NCI-H2107 treated with DMSO at 0.1 percent for 48 hours (cell line): ENCODE data around the gene OR6K2.
"Not testable (repeated sequence)": the region's sequence is repeated elsewhere in the genome, so short reads cannot be mapped to it uniquely, and the experiment has no call there.

Source experiments
- DNase-seq: peaks from one replicate; lab custom pipeline; 2025; ENCODE audit not compliant: unreplicated experiment; lab: John Stamatoyannopoulos, UW

OR6K2 gene, protein sequence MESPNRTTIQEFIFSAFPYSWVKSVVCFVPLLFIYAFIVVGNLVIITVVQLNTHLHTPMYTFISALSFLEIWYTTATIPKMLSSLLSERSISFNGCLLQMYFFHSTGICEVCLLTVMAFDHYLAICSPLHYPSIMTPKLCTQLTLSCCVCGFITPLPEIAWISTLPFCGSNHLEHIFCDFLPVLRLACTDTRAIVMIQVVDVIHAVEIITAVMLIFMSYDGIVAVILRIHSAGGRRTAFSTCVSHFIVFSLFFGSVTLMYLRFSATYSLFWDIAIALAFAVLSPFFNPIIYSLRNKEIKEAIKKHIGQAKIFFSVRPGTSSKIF

DNA sequence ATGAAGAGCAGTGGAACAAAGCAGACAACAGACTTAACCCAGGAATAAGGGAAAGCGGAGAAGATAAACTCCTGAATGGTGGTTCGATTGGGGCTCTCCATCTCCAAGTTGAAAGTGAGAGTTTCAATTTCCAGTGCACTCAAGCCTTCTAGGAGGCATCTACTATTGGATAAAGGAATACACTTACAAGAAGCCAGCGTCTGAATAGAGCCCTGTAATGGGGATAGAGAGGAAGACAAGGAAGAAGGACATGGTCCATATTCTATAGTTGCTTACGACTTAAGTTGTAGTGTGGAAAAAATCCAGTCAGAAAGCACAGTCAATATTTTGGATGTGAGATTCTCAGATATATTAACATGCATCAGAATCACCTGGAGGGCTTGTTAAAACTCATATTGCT lies at the start of gene OR6K2:
Gene OR6K2, minus strand, starts transcription at position 101 of the 400 bp plus-strand sequence. Its CDS starts 0 bp downstream, at position 101.
- DNase-seq, result no peak

DNA sequence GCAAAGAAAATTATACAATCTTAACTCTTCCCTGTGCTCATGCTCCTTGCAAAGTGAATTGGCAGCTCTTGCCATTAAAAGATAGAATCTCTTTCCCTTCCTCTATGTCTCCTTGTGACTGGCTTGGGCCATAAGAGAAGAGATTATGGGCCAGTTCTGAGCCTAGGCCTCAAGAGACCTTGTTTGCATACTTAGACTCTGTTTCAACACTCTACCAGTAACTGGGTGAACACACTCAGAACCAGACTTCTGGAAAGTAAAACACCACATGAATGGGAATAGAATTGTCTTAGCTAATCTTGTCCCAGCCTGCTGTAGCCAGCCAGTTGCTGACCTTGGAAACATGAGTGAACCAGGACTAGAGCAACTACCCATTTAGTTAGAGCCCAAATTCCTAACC lies 35.4 kb upstream of the OR6K2 start:
- no peak for DNase-seq

DNA sequence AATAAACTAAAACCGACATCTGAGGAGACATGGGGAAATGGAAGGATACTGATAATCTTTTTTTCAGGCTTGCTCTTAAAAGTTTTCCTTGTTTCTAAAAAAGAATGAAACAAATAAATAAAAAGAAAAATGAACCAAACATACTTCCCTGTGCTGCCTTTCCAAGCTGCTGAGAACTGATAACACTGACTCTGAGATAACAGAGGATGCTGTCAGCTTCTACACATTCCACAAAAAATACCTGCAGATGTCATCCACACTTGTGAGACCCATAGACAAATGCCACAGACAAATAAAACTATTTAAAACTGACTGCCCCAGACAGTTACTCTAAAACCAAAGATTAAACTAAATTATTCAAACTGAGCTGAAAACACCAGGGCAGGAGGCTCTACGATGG lies 32.1 kb upstream of the OR6K2 start:
- no peak for DNase-seq

DNA sequence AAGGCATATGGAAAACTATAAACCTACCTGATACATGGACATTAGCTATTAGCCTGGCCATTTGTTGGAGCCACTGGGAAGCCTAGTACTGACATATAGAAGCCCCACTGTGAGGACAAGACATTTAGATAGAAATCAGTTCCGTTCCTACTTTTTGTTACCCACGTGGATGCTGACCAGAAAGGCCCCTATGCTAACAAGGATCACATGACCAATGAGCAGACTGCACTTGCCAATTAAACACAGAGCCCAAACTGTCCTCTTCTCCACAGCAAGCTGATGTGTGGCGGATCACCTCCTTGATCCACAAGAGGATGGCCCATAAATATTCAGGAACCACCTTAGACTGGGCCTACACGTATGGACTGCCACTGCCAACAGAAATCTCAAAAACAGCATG lies 31.3 kb upstream of the OR6K2 start:
- no peak for DNase-seq

DNA sequence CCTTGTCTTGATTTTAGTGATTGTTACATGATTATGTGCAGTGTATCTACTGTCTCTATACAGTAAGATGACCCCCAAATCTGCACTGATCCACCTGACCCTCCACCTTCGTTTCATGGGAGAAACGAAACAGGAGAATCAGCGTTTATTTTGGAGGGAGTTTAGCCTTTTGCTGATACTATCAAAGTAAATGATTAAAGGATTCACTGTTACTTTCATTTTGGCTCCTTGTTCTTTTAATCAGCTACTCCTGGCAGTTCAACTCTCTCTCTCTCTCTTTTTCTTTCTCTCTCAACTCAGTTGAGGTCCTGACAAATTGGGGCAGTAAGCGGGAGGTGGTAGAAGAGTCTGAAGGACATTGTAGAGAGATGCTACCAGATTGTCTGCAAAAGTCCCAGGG lies 30.0 kb upstream of the OR6K2 start:
- no peak for DNase-seq

DNA sequence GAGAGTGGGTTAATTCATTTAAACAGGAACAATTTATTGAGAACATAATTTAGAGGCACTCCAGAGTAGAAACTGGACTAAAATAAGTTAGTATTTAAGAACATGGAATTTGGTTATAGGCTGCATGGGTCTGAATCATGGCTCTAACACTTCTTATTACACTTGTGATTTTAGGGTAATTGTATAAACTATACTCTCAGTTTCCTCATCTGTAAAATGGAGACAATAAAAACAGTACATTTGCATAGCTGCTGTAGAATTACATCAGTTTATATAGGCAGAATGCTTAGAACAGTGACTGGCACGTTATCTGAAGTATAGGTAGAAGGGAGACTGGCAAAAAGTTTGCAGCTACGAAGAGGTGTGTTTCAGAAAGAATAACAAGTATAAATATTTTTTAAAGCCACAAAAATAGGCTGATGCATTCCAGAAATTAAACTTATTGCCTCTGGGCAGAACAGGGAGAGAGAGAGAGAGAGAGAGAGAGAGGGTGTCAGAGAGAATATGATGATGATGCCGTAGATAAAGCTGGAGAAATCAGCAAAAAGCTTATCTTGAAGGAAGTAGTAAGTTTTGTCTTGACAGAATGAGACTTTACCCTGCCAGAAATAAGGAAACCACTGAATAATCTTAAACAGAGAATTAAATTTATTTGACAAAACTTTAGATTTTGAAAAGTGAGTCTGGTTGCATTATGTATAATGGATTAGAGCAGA lies 28.2 kb upstream of the OR6K2 start:
- DNase-seq, result no peak

DNA sequence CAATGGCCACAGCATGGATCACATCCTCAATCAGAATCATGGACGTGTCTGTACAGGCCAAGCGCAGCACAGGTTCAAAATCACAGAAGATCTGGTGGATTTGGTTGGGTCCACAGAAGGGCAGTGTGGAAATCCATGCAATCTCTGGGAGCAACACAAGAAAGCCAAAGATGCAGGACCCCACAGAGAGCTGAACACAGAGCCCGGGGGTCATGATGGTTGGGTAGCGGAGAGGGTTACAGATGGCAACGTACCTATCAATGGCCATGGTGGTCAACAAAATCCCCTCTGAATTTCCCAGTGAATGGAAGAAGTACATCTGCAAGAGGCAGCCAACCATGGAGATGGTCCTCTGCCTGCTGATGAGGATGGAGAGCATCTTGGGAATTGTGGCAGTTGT lies 24.0 kb upstream of the OR6K2 start:
- no peak for DNase-seq

DNA sequence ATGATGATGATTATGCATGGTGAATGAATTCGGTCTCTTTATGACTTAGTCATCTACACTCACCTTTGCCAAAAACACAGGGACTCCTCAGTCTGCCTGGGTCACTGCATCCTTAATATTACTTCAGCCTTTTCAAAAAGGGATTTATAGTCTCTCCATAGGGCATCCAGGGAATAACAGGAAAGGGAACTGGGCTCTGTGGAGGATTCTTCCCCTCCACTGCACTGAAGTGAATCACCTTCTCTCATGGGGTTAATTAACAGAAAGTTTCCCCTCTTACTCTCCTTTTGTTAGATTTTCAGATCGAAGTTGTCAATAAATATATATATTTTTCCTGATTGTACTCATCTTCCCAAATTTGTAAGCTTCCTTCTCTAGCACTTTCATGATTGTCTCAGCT lies 20.2 kb upstream of the OR6K2 start, which contains the start of gene OR6K3:
Gene OR6K3, minus strand, starts transcription at position 101 of the 400 bp plus-strand sequence. CDS start 2,605 bp downstream, outside the sequence.
- DNase-seq, result no peak

DNA sequence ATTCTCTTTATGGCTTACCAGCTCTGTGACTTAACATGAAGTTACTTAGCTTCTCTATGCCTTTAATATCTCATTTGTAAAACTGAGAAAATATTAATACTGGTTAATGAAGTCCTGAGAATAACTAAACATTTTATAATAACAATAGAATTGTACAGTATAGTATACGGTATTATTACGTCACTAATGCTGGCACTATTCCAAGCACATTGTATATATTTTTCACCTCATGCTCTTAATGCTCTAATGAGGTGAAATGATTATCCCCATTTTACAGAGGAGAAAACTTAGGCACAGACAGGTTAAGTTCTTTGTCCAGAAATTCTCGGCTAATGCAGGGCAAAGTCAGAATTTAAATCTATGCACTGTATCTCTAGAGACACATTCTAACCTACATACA lies 19.2 kb upstream of the OR6K2 start:
- DNase-seq, result no peak

DNA sequence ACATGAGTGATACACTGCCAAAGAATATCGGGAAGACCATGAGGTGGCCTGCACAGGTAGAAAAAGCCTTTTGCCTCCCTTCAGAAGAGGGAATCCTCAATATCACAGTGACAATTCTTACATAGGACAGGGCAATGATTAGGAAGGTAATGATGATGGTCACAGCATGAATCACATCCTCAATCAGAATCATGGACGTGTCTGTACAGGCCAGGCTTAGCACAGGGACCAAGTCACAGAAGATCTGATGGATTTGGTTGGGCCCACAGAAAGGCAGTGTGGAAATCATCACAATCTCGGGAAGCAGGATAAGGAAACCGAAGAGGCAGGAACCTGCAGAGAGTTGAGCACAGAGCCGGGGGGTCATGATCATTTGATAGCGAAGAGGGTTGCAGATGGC lies 16.9 kb upstream of the OR6K2 start:
- DNase-seq, result no peak

DNA sequence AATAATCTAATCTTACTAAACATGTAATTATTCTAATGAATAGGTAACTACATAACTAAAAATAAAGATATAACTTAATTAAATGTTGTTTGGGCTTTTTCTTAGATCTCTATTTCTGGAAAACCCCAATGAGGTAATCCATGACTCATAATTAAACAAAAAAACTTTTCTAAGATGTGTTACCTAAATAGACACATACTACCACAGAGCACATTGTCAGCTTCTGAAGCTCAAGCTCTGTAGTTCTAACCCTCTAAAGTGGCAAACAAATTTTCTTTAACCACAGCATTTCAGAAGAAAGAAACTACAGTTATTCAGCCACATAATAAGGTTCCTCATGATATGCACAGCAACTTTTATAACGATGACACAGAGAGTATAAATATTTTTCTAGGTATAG lies 15.9 kb upstream of the OR6K2 start:
- no peak for DNase-seq

DNA sequence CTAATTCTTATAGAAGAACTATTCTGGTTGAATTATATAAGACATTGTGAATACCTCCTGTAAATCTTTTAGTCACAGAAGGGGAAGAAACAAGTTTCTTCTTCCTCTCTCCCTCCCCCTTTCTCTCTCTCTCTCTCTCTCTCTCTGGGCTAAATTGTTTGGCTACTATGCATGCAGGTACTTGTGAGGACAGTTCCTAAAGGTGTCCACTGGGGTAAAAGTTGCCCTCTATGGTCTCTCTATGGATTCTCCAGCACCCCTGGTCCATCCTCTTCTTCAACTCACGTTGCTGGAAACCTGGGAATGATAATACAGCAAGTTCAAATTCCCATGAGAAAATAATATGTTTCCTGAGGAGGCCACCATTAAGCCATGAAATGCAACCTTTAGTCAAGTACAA lies 14.3 kb upstream of the OR6K2 start:
- DNase-seq, result no peak

DNA sequence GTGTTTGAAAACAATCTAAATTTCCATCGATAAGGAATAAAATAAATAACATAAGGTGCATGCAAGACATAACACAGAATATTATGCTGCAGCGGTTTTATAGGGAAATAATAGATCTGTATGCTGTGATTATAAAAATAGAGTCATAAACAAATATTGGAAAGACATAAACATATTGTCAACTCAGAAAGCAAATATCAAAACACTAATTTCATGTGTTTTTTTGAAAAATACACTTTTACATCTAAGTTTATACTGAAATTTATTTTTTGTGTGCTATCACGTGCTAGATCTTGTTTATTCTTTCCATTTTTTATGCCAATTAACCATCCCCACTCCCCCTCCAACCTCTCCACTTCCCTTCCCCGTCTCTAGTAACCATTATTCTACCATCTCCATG lies 10.6 kb upstream of the OR6K2 start:
- DNase-seq, result no peak

DNA sequence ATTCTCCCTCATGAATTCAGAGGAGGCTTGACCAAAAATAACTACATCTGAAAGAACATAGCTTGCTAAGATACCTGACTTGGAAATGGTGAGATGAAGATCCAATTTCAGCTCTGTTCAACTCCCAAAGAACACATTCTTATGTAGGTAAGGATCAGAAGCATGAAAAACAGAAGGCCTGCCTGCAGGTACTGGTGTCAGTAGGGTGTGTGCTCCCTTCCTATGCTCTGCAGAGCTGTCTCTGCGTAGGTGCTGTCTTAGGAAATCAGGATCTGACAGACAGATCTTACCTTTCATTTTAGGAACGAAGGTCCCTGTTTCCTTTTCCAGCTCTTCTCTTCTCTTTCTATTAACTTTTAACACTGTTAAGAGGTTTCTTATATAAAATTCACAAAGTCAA lies 5.6 kb upstream of the OR6K2 start:
- no peak for DNase-seq

DNA sequence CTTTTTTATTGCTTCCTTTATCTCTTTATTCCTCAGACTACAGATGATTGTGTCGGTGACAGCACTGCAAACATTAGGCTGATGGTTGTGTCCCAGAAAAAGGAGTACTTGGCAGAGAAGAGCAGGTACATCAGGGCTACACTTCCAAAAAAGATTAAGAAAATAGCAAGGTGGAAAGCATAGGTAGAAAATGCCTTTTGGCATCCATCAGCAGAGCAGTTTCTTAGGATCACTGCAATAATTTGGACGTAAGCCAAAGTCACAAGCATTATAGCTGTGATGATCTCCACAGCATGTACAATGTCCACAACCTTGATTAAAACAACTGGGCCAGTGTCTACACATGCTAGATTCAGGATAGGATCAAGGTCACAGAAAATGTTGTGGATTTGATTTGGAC lies 5.9 kb downstream of the OR6K2 start:
- DNase-seq, result no peak

DNA sequence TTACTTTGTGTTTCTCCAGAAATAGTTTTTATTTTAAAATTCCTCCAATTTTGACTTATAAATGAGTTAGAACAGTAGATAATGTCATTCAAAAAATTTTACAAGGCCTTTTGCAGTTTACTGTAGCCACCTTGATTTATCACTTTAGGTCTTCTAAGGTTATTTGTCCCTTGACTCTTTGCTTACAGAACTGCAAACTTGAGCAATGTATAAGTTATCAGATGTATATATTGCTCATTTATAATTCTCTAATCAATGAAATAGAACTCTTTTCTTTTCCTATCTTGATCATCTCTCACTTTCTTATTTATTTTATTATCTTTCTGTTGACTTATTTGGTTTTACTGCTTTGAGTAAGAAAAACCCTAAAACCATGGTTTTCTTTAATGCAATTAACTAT lies 8.1 kb downstream of the OR6K2 start:
- DNase-seq, result no peak

DNA sequence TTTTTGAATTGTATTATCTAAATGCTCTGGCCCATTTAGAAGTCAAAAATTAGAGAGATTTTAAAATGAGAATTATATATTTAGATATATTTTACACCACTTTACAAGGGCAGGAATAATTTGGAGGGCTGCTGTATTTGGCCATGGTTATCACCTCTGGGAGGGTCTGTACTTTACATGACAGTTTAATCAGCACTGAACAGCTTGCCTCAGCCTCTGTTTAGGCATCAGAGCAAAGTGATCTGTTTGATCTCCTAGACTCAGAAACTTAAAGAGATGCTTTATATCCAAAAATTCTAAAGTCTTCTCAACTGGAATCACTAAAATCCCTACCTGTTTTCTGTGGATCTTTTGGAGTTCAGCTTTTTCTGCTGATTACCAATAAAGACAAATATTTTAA lies 8.5 kb downstream of the OR6K2 start:
- DNase-seq, result no peak

DNA sequence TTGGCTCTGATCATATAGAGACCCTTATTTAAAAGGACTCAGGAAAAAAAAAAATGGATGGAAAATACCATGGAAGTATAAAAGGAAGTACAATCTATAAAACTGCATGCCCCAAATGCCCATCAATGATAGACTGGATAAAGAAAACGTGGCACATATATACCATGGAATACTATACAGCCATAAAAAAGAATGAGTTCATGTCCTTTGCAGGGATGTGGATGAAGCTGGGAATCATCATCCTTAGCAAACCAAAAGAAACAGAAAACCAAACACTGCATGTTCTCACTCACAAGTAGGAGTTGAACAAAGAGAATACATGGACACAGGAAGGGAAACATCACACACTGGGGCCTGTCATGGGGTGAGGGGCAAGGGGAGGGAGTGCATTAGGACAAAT lies 9.3 kb downstream of the OR6K2 start:
- not testable (repeated sequence) for DNase-seq

DNA sequence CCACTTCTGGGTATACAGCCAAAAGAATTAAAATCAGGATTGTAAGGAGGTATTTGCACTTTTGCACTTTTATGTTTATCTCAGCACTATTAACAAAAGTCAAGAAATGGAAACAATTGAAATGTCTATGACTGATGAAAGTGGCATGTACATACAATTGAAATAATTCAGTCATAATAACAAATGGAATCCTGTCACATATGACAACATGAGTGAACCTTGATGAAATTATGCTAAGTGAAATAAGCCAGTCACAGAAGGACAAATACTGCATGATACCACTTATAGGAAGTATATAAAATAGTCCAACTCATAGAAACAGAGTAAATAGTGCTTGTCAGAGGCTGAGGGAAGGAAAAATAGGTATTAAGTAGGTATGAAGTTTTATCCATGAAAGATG lies 10.6 kb downstream of the OR6K2 start:
- DNase-seq, result no peak

DNA sequence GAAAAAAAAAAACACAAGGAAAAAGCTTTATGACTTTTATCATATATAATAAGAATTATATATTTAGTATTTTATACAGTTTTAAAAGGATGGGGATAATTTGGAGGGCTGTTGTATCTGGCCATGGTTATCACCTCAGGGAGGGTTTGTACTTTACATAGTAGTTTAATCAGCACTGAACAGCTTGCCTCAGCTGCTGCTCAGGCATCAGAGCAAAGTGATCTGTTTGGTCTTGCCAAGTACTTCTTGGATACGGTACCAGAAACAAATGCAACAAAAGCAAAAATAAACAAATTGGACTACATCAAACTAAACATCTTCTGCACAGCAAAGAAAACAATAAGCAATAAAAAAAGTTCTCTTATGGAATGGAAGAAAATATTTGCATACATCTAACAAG lies 11.3 kb downstream of the OR6K2 start:
- no peak for DNase-seq

DNA sequence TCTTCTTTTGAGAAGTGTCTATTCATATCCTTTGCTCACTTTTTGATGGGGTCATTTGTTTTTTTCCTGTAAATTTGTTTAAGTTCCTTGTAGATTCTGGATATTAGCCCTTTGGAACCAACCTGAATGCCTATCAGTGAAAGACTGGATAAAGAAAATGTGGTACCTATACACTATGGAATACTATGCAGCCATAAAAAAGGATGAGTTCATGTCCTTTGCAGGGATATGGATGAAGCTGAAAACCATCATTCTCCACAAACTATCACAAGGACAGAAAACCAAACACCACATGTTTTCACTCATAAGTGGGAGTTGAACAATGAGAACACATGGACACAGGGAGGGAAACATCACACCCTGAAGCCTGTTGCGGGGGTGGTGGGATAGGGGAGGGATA lies 12.1 kb downstream of the OR6K2 start:
- not testable (repeated sequence) for DNase-seq

DNA sequence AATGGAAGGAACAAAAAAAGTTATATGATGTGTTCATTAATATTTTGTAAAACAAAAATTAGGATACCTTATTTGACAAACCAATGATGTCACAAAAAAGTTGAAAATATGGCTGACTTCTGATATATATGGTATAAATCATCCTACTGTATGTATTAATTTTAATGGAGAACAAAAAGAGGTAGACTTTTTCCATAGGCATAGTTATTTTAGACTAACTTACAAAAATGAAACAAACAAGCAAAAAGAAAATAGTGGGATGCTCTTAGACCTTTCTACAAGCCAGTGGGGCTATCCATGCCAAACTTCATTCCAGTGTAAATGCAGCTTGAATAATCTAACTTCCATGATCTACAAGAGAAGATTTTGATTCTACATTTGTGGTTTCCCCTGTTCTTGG lies 13.4 kb downstream of the OR6K2 start:
- no peak for DNase-seq
